HEK293 (cell line): Measurements from ENCODE around the gene PLEKHA3.

Experiments used
- CTCF ChIA-PET: fragments of 350-600 bp; formaldehyde crosslinking; extraction: SDS; loops from one replicate; lab custom pipeline; 2021; ENCODE audit warnings: antibody characterized with exemption; lab: Yijun Ruan, JAX
- POLR2A ChIA-PET: fragments of 300-600 bp; formaldehyde crosslinking; extraction: SDS; loops from one replicate; lab custom pipeline; 2020; ENCODE audit warnings: antibody characterized with exemption, inconsistent platforms; lab: Yijun Ruan, JAX
- H3K27ac ChIP-seq: fragments of 200-500 bp; sonication (Bioruptor generic); 2 replicates; pipeline ENCODE4 v1.5.1; 2014; ENCODE audit warnings: low read depth, low read length, control low read depth, inconsistent platforms; ENCODE audit errors: extremely low read depth
- H3K36me3 ChIP-seq, 2 experiments: fragments of 200-500 bp in 1 of 2; sonication (Bioruptor generic) in 1 of 2; 1 replicate in 1 of 2; 2 replicates in 1 of 2; pipeline ENCODE4 v1.5.1; 2014 to 2017; ENCODE audit warnings: inconsistent platforms in 2 of 2, low read length in 2 of 2; ENCODE audit not compliant: control insufficient read depth in 2 of 2, insufficient read depth in 1 of 2
- H3K4me1 ChIP-seq: fragments of 200-500 bp; sonication (Bioruptor generic); 2 replicates; pipeline ENCODE4 v1.5.1; 2014; ENCODE audit warnings: mild to moderate bottlenecking, low read length, inconsistent platforms; ENCODE audit not compliant: control insufficient read depth, insufficient read depth
- H3K4me3 ChIP-seq: 2 replicates; pipeline ENCODE4 v1.5.1; 2011; ENCODE audit warnings: low read depth, mild to moderate bottlenecking, control low read depth, low read length, moderate library complexity
- H3K9me3 ChIP-seq: fragments of 200-500 bp; sonication (Bioruptor generic); 2 replicates; pipeline ENCODE4 v1.5.1; 2014; ENCODE audit warnings: low read depth, low read length, inconsistent platforms; ENCODE audit not compliant: control insufficient read depth, insufficient read depth
- BCL11B ChIP-seq: fragments of 450-650 bp; formaldehyde crosslinking; IDR thresholded peaks from 2 replicates; pipeline ENCODE4 v1.5.1; 2016; ENCODE audit warnings: low read depth, missing biosample characterization, missing genetic modification characterization
- HOXD13 ChIP-seq: sonication (generic); formaldehyde crosslinking; IDR thresholded peaks from 2 replicates; pipeline ENCODE4 v1.8.0; 2022; ENCODE audit warnings: missing genetic modification reagents, borderline replicate concordance
- SETDB1 ChIP-seq: IDR thresholded peaks from one replicate; pipeline ENCODE4 v1.6.1; 2017; ENCODE audit warnings: mild to moderate bottlenecking, low read length, moderate library complexity, mixed read lengths; ENCODE audit not compliant: insufficient read length
- ZBTB8A ChIP-seq: fragments of 450-650 bp; formaldehyde crosslinking; IDR thresholded peaks from 2 replicates; pipeline ENCODE4 v1.5.1; 2016; ENCODE audit warnings: missing biosample characterization, missing genetic modification characterization
- ZFHX2 ChIP-seq: fragments of 450-650 bp; formaldehyde crosslinking; conservative IDR thresholded peaks from 2 replicates; pipeline ENCODE4 v1.5.1; 2016; ENCODE audit warnings: missing biosample characterization, missing genetic modification characterization
- ZNF155 ChIP-seq: fragments of 450-650 bp; formaldehyde crosslinking; IDR thresholded peaks from 2 replicates; pipeline ENCODE4 v1.5.1; 2016; ENCODE audit warnings: missing biosample characterization, missing genetic modification characterization
- ZNF16 ChIP-seq: fragments of 450-650 bp; formaldehyde crosslinking; IDR thresholded peaks from 2 replicates; pipeline ENCODE4 v1.5.1; 2016; ENCODE audit warnings: low read depth, missing biosample characterization, missing genetic modification characterization
- ZNF169 ChIP-seq: fragments of 450-650 bp; formaldehyde crosslinking; IDR thresholded peaks from 2 replicates; pipeline ENCODE4 v1.5.1; 2016; ENCODE audit warnings: missing biosample characterization, missing genetic modification characterization
- ZNF202 ChIP-seq: fragments of 450-650 bp; formaldehyde crosslinking; IDR thresholded peaks from 2 replicates; pipeline ENCODE4 v1.5.1; 2016; ENCODE audit warnings: missing biosample characterization, missing genetic modification characterization, borderline replicate concordance
- ZNF211 ChIP-seq: fragments of 450-650 bp; formaldehyde crosslinking; IDR thresholded peaks from 2 replicates; pipeline ENCODE4 v1.5.1; 2016; ENCODE audit warnings: low read depth, missing biosample characterization, missing genetic modification characterization
- ZNF530 ChIP-seq: fragments of 450-650 bp; formaldehyde crosslinking; IDR thresholded peaks from 2 replicates; pipeline ENCODE4 v1.5.1; 2016; ENCODE audit warnings: low read depth, missing biosample characterization, missing genetic modification characterization
- ZNF555 ChIP-seq: fragments of 450-650 bp; formaldehyde crosslinking; conservative IDR thresholded peaks from 2 replicates; pipeline ENCODE4 v1.5.1; 2017; ENCODE audit warnings: missing biosample characterization, mild to moderate bottlenecking, missing genetic modification characterization, inconsistent platforms
- ZNF561 ChIP-seq: fragments of 450-650 bp; IDR thresholded peaks from 2 replicates; pipeline ENCODE4 v1.5.1; 2018; ENCODE audit warnings: missing biosample characterization, missing genetic modification characterization, borderline replicate concordance
- ZNF701 ChIP-seq: fragments of 450-650 bp; formaldehyde crosslinking; IDR thresholded peaks from 2 replicates; pipeline ENCODE4 v1.5.1; 2016; ENCODE audit warnings: missing biosample characterization, missing genetic modification characterization
- ZNF791 ChIP-seq: fragments of 450-650 bp; formaldehyde crosslinking; IDR thresholded peaks from 2 replicates; pipeline ENCODE4 v1.5.1; 2016; ENCODE audit warnings: missing biosample characterization, missing genetic modification characterization
- TF ChIP-seq, protein P1 (sequence below): IDR thresholded peaks from 2 replicates; pipeline ENCODE4 v1.6.1; 2011; ENCODE audit warnings: mild to moderate bottlenecking, low read depth, low read length, borderline replicate concordance
- TF ChIP-seq, protein P2 (sequence below): fragments of 450-650 bp; formaldehyde crosslinking; IDR thresholded peaks from 2 replicates; pipeline ENCODE4 v1.5.1; 2017; ENCODE audit warnings: missing biosample characterization, missing genetic modification characterization
- TF ChIP-seq, protein P3 (sequence below): fragments of 450-650 bp; formaldehyde crosslinking; IDR thresholded peaks from 2 replicates; pipeline ENCODE4 v1.5.1; 2016; ENCODE audit warnings: missing biosample characterization, missing genetic modification characterization, borderline replicate concordance
- TF ChIP-seq, protein P4 (sequence below): fragments of 450-650 bp; formaldehyde crosslinking; IDR thresholded peaks from 2 replicates; pipeline ENCODE4 v1.5.1; 2016; ENCODE audit warnings: missing biosample characterization, missing genetic modification characterization
- TF ChIP-seq, protein P5 (sequence below): fragments of 450-650 bp; formaldehyde crosslinking; IDR thresholded peaks from 2 replicates; pipeline ENCODE4 v1.5.1; 2016; ENCODE audit warnings: missing biosample characterization, missing genetic modification characterization
- TF ChIP-seq, protein P6 (sequence below): fragments of 450-650 bp; formaldehyde crosslinking; IDR thresholded peaks from 2 replicates; pipeline ENCODE4 v1.5.1; 2017; ENCODE audit warnings: missing biosample characterization, missing genetic modification characterization

PLEKHA3 gene

DNA sequence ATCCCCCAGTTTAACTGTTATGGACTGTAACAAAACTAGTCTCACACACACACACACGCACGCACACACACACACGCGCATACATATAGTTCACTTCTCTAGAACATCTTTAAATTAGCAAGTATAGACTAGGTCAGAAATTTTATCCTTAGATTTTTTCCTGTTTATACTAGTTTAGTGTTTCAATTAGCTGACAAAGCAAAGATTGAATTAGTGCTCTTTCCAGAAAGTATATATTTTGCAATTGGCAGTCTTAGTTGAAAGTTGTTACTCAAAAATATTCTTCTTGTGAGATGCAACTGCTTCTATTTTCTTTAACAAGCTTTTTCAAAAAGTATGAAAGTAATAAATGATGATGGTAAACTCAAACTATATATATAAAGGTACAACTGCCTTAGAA, 22.5 kb downstream of the PLEKHA3 start:
- TF ChIP-seq, protein P1, sequence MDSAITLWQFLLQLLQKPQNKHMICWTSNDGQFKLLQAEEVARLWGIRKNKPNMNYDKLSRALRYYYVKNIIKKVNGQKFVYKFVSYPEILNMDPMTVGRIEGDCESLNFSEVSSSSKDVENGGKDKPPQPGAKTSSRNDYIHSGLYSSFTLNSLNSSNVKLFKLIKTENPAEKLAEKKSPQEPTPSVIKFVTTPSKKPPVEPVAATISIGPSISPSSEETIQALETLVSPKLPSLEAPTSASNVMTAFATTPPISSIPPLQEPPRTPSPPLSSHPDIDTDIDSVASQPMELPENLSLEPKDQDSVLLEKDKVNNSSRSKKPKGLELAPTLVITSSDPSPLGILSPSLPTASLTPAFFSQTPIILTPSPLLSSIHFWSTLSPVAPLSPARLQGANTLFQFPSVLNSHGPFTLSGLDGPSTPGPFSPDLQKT = no peak
- no peak for TF ChIP-seq ZNF169 (tag by site-specific recombination)
- no peak for TF ChIP-seq SETDB1
- no peak for TF ChIP-seq HOXD13 (CRISPR knock-in tag)
- TF ChIP-seq, protein P2, sequence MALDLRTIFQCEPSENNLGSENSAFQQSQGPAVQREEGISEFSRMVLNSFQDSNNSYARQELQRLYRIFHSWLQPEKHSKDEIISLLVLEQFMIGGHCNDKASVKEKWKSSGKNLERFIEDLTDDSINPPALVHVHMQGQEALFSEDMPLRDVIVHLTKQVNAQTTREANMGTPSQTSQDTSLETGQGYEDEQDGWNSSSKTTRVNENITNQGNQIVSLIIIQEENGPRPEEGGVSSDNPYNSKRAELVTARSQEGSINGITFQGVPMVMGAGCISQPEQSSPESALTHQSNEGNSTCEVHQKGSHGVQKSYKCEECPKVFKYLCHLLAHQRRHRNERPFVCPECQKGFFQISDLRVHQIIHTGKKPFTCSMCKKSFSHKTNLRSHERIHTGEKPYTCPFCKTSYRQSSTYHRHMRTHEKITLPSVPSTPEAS (tag by site-specific recombination) = no peak
- TF ChIP-seq ZNF211 (tag by site-specific recombination) = no peak
- TF ChIP-seq, protein P3, sequence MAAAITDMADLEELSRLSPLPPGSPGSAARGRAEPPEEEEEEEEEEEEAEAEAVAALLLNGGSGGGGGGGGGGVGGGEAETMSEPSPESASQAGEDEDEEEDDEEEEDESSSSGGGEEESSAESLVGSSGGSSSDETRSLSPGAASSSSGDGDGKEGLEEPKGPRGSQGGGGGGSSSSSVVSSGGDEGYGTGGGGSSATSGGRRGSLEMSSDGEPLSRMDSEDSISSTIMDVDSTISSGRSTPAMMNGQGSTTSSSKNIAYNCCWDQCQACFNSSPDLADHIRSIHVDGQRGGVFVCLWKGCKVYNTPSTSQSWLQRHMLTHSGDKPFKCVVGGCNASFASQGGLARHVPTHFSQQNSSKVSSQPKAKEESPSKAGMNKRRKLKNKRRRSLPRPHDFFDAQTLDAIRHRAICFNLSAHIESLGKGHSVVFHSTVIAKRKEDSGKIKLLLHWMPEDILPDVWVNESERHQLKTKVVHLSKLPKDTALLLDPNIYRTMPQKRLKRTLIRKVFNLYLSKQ = no peak
- no peak for TF ChIP-seq ZNF791 (tag by site-specific recombination)
- TF ChIP-seq ZBTB8A = no peak
- TF ChIP-seq BCL11B (tag by site-specific recombination) = no peak
- no peak for TF ChIP-seq ZNF155
- TF ChIP-seq ZFHX2 = no peak
- no peak for TF ChIP-seq ZNF561
- TF ChIP-seq, all 188 proteins: peak for 0
- Histone ChIP-seq H3K4me3 (no peak overlapping the region), H3K4me1 (no peaks in the 10 kb centered on the region), H3K9me3 (no peaks in the 10 kb centered on the region), H3K36me3 (peaks cover 46 to 78% of the 10 kb centered on the region in 2 experiments), H3K27ac (no peak overlapping the region)
- ChIA-PET POLR2A (no interaction called here), CTCF (interaction anchor here (0.7 kb wide), 1 partner anchor 9 kb away, joined by 3 read pairs; no protein-coding TSS in a partner anchor)

DNA sequence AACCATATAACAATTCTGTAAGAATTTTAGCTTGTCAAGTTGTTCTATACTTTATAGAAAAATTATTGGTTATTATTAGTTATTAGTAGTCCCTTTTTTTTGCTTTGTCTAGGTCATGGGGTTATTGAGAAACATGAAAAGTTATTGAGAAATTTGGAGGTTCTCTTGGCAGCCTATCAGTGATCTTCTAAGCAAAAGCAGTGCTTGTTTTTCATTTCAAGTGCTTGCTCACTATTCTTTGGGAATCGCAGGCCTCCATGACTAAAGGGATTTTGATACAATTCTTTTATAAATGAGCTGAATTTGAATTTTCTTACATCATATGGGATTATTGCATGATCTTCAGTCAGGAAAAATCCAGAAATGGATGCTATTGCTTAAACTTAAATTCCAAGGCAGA, 25.8 kb downstream of the PLEKHA3 start:
- ChIA-PET POLR2A (no interaction called here), CTCF (interaction anchor here (0.7 to 1.5 kb wide), 3 partner anchors 11 to 111 kb away, joined by 3 to 6 read pairs (median 4); no protein-coding TSS in a partner anchor)
- H3K27ac ChIP-seq = no peak overlapping the region
- H3K9me3 ChIP-seq = no peaks in the 10 kb centered on the region
- no peak overlapping the region for H3K4me3 ChIP-seq
- H3K36me3 ChIP-seq = peaks cover 26 to 57% of the 10 kb centered on the region in 2 experiments
- no peaks in the 10 kb centered on the region for H3K4me1 ChIP-seq
- TF ChIP-seq, protein P4, sequence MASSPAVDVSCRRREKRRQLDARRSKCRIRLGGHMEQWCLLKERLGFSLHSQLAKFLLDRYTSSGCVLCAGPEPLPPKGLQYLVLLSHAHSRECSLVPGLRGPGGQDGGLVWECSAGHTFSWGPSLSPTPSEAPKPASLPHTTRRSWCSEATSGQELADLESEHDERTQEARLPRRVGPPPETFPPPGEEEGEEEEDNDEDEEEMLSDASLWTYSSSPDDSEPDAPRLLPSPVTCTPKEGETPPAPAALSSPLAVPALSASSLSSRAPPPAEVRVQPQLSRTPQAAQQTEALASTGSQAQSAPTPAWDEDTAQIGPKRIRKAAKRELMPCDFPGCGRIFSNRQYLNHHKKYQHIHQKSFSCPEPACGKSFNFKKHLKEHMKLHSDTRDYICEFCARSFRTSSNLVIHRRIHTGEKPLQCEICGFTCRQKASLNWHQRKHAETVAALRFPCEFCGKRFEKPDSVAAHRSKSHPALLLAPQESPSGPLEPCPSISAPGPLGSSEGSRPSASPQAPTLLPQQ (tag by site-specific recombination) = no peak
- TF ChIP-seq, protein P5, sequence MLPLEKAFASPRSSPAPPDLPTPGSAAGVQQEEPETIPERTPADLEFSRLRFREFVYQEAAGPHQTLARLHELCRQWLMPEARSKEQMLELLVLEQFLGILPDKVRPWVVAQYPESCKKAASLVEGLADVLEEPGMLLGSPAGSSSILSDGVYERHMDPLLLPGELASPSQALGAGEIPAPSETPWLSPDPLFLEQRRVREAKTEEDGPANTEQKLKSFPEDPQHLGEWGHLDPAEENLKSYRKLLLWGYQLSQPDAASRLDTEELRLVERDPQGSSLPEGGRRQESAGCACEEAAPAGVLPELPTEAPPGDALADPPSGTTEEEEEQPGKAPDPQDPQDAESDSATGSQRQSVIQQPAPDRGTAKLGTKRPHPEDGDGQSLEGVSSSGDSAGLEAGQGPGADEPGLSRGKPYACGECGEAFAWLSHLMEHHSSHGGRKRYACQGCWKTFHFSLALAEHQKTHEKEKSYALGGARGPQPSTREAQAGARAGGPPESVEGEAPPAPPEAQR (tag by site-specific recombination) = no peak
- TF ChIP-seq ZNF16 (tag by site-specific recombination) (no peak), BCL11B (tag by site-specific recombination) (no peak), ZNF530 (tag by site-specific recombination) (no peak), ZNF202 (tag by site-specific recombination) (no peak), ZNF701 (tag by site-specific recombination) (no peak), ZNF555 (no peak)
- TF ChIP-seq, protein P6, sequence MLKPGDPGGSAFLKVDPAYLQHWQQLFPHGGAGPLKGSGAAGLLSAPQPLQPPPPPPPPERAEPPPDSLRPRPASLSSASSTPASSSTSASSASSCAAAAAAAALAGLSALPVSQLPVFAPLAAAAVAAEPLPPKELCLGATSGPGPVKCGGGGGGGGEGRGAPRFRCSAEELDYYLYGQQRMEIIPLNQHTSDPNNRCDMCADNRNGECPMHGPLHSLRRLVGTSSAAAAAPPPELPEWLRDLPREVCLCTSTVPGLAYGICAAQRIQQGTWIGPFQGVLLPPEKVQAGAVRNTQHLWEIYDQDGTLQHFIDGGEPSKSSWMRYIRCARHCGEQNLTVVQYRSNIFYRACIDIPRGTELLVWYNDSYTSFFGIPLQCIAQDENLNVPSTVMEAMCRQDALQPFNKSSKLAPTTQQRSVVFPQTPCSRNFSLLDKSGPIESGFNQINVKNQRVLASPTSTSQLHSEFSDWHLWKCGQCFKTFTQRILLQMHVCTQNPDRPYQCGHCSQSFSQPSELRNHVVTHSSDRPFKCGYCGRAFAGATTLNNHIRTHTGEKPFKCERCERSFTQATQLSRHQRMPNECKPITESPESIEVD (tag by site-specific recombination) = no peak
